GM10266 (cell line): Measurements from ENCODE around the gene ODF2L.

Experiments used
- DNase-seq: peaks from one replicate; pipeline ENCODE4 v3.0.0; 2012; ENCODE audit errors: extremely low spot score
- TF ChIP-seq, protein P1 (sequence below): IDR thresholded peaks from 2 replicates; pipeline ENCODE4 v1.5.1; 2012; ENCODE audit warnings: mild to moderate bottlenecking, low read depth; ENCODE audit not compliant: control insufficient read depth, insufficient read depth; ENCODE audit errors: missing control alignments

ODF2L gene

GRCh38 chr1:86388777-86389176, 7.3 kb downstream of the ODF2L start:
- DNase-seq: no peak
- TF ChIP-seq, protein P1, sequence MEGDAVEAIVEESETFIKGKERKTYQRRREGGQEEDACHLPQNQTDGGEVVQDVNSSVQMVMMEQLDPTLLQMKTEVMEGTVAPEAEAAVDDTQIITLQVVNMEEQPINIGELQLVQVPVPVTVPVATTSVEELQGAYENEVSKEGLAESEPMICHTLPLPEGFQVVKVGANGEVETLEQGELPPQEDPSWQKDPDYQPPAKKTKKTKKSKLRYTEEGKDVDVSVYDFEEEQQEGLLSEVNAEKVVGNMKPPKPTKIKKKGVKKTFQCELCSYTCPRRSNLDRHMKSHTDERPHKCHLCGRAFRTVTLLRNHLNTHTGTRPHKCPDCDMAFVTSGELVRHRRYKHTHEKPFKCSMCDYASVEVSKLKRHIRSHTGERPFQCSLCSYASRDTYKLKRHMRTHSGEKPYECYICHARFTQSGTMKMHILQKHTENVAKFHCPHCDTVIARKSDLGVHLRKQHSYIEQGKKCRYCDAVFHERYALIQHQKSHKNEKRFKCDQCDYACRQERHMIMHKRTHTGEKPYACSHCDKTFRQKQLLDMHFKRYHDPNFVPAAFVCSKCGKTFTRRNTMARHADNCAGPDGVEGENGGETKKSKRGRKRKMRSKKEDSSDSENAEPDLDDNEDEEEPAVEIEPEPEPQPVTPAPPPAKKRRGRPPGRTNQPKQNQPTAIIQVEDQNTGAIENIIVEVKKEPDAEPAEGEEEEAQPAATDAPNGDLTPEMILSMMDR: no peak

GRCh38 chr1:86387916-86388627, 8.1 kb downstream of the ODF2L start:
- TF ChIP-seq, protein P1: no peak
- no peak for DNase-seq

- DNase-seq: no peak
- TF ChIP-seq, protein P1: no peak
Measured at GRCh38 chr1:86382878-86383277, 13.2 kb downstream of the ODF2L start.

DNA sequence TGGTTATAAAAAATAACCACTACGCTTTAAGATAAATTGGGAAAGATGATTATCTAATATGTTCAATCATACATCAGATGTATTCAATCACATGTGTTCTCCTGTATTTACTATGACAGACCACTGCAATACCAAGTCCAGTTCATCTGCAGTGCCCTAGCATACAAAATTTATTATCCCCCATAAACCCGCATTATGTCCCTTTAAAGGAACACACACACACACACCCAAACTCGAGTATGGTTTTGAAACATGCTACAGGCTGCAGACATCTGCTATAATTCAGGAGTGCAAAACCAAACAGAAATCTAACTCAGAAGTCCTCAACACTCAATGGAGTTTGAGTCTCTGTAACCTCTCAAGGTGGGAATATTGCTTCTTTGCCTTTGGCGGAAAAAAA, 14.9 kb downstream of the ODF2L start:
- no peak for DNase-seq

DNA sequence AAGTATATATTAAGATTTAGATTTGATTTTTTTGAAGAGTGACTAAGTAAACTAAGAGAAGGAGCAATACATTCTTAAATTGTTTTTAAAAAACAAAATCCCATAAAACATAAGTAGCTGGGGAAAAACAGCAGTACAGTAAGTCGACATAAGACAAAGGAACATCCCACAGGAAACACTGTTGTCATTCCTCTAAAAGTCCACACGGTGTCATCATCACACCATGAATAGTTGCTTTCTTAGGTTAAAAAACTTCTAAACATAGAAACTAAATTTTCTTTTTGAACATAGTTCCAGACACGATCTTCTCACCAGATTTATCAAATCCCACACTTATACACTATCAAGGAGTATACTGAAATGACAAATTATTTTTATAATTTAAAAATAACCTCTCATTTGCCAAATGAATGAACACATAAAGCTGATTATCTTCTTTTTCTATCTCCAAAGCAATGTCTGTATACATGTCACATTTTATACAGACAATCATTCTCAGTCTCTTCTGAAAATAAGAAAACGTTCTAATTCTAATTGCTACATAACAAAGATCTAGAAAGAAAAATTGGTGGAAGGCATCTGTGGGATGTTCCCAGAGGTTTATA, 15.8 kb downstream of the ODF2L start:
- TF ChIP-seq, protein P1: peak; percentile 69
- DNase-seq: peak; percentile 29

More for the DNA sequence above, 14.9 kb downstream of the ODF2L start:
- TF ChIP-seq, protein P1: no peak

DNA sequence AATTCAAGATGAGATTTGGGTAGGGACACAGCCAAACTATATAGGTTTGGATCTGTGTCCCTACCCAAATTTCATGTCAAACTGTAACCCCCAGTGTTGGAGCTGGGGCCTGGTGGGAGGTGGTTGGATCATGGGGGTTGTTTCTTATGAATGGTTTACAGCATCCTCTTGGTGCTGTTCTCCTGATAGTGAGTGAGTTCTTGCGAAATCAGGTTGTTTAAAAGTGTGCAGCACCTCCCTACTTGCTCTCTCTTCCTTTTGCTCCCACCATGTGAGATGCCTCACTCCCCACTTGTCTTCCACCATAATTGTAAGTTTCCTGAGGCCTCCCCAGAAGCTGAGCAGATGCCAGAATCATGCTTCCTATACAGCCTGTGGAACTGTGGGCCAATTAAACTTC, 17.3 kb downstream of the ODF2L start:
- TF ChIP-seq, protein P1: no peak
- DNase-seq: no peak

DNA sequence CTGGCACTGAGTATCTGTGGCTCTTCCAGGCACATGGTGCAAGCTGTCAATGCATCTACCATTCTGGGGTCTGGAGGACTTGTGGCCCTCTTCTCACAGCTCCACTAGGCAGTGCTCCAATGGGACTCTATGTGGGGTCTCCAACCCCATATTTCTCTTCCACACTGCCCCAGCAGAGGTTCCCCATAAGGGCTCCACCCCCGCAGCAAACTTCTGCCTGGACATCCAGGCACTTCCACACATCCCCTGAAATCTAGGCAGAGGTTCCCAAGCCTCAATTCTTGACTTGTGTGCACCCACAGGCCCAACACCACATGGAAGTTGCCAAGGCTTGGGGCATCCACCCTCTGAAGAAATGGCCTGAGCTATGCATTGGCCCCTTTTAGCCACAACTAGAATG, 18.8 kb downstream of the ODF2L start:
- TF ChIP-seq, protein P1: no peak
- DNase-seq: no peak
